Uterus (tissue), 4 donors: Measurements from ENCODE around the gene WHRN. TPM values are rescaled to one million over a fixed set of nuclear protein-coding genes. Genes with fewer than 3 reads are reported as not detected.
A peak's percentile ranks its signal among the peaks of the same experiment; 100 is the strongest.

Experiments
- DNase-seq, 2 donors: peaks; one replicate each; pipeline ENCODE4 v3.0.0-alpha.2; 2019 to 2020
- H3K27ac ChIP-seq, 2 donors: fragments of 200-600 bp; sonication (generic); 1 replicate in 1 of 2; 2 replicates in 1 of 2; pipeline ENCODE4 v1.5.1; 2016 to 2018
- H3K27me3 ChIP-seq, 2 donors: fragments of 200-600 bp; sonication (generic); one replicate each; pipeline ENCODE4 v1.5.1; 2018 to 2019; ENCODE audit warnings: control low read depth in 1 of 2
- H3K36me3 ChIP-seq, 2 donors: fragments of 200-600 bp; sonication (generic); one replicate each; pipeline ENCODE4 v1.5.1; 2019; ENCODE audit warnings: control low read depth in 1 of 2
- H3K4me1 ChIP-seq, 2 donors: fragments of 200-600 bp; sonication (generic); one replicate each; pipeline ENCODE4 v1.5.1; 2018 to 2019; ENCODE audit warnings: control low read depth in 1 of 2
- H3K4me3 ChIP-seq, 2 donors: fragments of 200-600 bp; sonication (generic); 1 replicate in 1 of 2; 2 replicates in 1 of 2; pipeline ENCODE4 v1.5.1; 2018 to 2019; ENCODE audit warnings: mild to moderate bottlenecking in 1 of 2
- H3K9me3 ChIP-seq, 2 donors: fragments of 200-600 bp; sonication (generic); one replicate each; pipeline ENCODE4 v1.5.1; 2019; ENCODE audit warnings: control low read depth in 1 of 2
- CTCF ChIP-seq, 4 experiments: fragments of 200-600 bp in 2 of 4; fragments of 450-650 bp in 2 of 4; sonication (generic) in 2 of 4; IDR thresholded peaks; one replicate each; pipeline ENCODE4 v1.5.1; 2016 to 2019; ENCODE audit warnings: antibody characterized with exemption in 4 of 4, mild to moderate bottlenecking in 2 of 4, moderate library complexity in 1 of 4
- POLR2A ChIP-seq, 2 donors: fragments of 450-650 bp; IDR thresholded peaks; one replicate each; pipeline ENCODE4 v1.6.1; 2016; ENCODE audit warnings: antibody characterized with exemption in 2 of 2, mild to moderate bottlenecking in 1 of 2, moderate library complexity in 1 of 2
- intact Hi-C: fragments of 100-400 bp; cut with DNase I; formaldehyde crosslinking; loops from one replicate; pipeline ENCODE4 v1.15.1; 2023; ENCODE audit warnings: low total_unique reads
- total RNA-seq, 4 donors: library from RNA; depleted of rRNA in 3 of 4; stranded (reverse); fragments of >200 nt in 3 of 4; gene quantifications; one replicate each; pipeline versions ENCODE4 v1.1.0 to v1.2.4, GENCODE V29; 2014 to 2023
- donor health status: DM: yes; HTN: yes; CAD: no.

The WHRN gene
- total RNA-seq, 4 donors from 2014 or later: 4.0 to 32.3 (median 20.2) TPM

- TF ChIP-seq POLR2A (IDR thresholded peaks at IDR 0.05): no peak
- no peak for TF ChIP-seq CTCF (IDR thresholded peaks at IDR 0.05)
- Histone ChIP-seq H3K4me3 (no peak overlapping the region), H3K27ac (no peak overlapping the region), H3K36me3 (no peaks in the 10 kb centered on the region), H3K9me3 (no peaks in the 10 kb centered on the region), H3K27me3 (no peaks in the 10 kb centered on the region), H3K4me1 (no peaks in the 10 kb centered on the region)
- intact Hi-C loops: loop anchor here (5.0 kb wide), 1 partner anchor 244 kb away; no protein-coding TSS in a partner anchor
- DNase-seq: no peak
Measured at GRCh38 chr9:114407889-114408288, 97.4 kb downstream of the WHRN start.

- intact Hi-C loops: loop anchor here (5.0 kb wide), 1 partner anchor 246 kb away; no protein-coding TSS in a partner anchor
- no peaks in the 10 kb centered on the region for H3K36me3 ChIP-seq
- DNase-seq: no peak
- H3K4me3 ChIP-seq: no peak overlapping the region
- H3K9me3 ChIP-seq: no peaks in the 10 kb centered on the region
- no peaks in the 10 kb centered on the region for H3K27me3 ChIP-seq
- H3K27ac ChIP-seq: no peak overlapping the region
- H3K4me1 ChIP-seq: no peaks in the 10 kb centered on the region
- no peak for TF ChIP-seq CTCF (IDR thresholded peaks at IDR 0.05)
- TF ChIP-seq POLR2A (IDR thresholded peaks at IDR 0.05): no peak
Measured at GRCh38 chr9:114406441-114406840, 98.8 kb downstream of the WHRN start.

GRCh38 chr9:114405294-114406034 is 99.8 kb downstream of the WHRN start:
- H3K36me3 ChIP-seq: no peaks in the 10 kb centered on the region
- TF ChIP-seq CTCF (IDR thresholded peaks at IDR 0.05) (peak; percentile 66 to 92 (median 88)), POLR2A (IDR thresholded peaks at IDR 0.05) (no peak)
- H3K27me3 ChIP-seq: no peaks in the 10 kb centered on the region
- no peaks in the 10 kb centered on the region for H3K4me1 ChIP-seq
- no peak overlapping the region for H3K4me3 ChIP-seq
- intact Hi-C loops: loop anchor here (5.0 kb wide), 1 partner anchor 247 kb away; no protein-coding TSS in a partner anchor
- H3K9me3 ChIP-seq: no peaks in the 10 kb centered on the region
- H3K27ac ChIP-seq: no peak overlapping the region
- DNase-seq: peak; percentile 80 to 85

- Histone ChIP-seq H3K27me3 (no peaks in the 10 kb centered on the region), H3K4me1 (no peaks in the 10 kb centered on the region), H3K36me3 (no peaks in the 10 kb centered on the region), H3K27ac (no peak overlapping the region), H3K9me3 (no peaks in the 10 kb centered on the region), H3K4me3 (no peak overlapping the region)
- TF ChIP-seq POLR2A (IDR thresholded peaks at IDR 0.05) (no peak), CTCF (IDR thresholded peaks at IDR 0.05) (no peak)
- intact Hi-C loops: no loop called here
- no peak for DNase-seq
Measured at GRCh38 chr9:114404531-114404930, 100.7 kb downstream of the WHRN start.

GRCh38 chr9:114403153-114403756 is 102.0 kb downstream of the WHRN start:
- Histone ChIP-seq H3K27ac (no peak overlapping the region), H3K36me3 (no peaks in the 10 kb centered on the region), H3K4me1 (no peaks in the 10 kb centered on the region), H3K9me3 (no peaks in the 10 kb centered on the region), H3K27me3 (no peaks in the 10 kb centered on the region), H3K4me3 (no peak overlapping the region)
- DNase-seq: no peak
- intact Hi-C loops: no loop called here
- no peak for TF ChIP-seq POLR2A (IDR thresholded peaks at IDR 0.05)
- TF ChIP-seq CTCF (IDR thresholded peaks at IDR 0.05): no peak
